IMR-90 (cell line): ENCODE results near the gene AQP5. TPM values are rescaled to one million over a fixed set of nuclear protein-coding genes. Genes with fewer than 3 reads are reported as not detected.

Experiments used
- ATAC-seq: fragments of 200-7000 bp; cut with Tn5 transposase; 2 replicates; pipeline ENCODE4 v1.9.1; 2020; ENCODE audit warnings: low read depth, mild to moderate bottlenecking, moderate library complexity
- BruUV-seq: library from RNA; stranded (reverse); fragments of 400-500 nt; replicated peaks from 2 replicates; lab custom pipeline; 2021; lab: Mats Ljungman, UMichigan
- CTCF ChIA-PET: fragments of 300-600 bp; formaldehyde crosslinking; extraction: SDS; loops from one replicate; lab custom pipeline; 2021; ENCODE audit warnings: antibody characterized with exemption; lab: Yijun Ruan, JAX
- POLR2A ChIA-PET: fragments of 300-600 bp; sonication (Branson Sonifier 250); formaldehyde crosslinking; loops from one replicate; lab custom pipeline; 2022; ENCODE audit warnings: antibody characterized with exemption; ENCODE audit not compliant: unreplicated experiment; lab: Charles Lee
- DNase-seq: peaks from one replicate; pipeline ENCODE4 v3.0.0; 2013
- H2AFZ ChIP-seq: replicated peaks from 2 replicates; pipeline ENCODE3; 2013; ENCODE audit warnings: low read length, mild to moderate bottlenecking; ENCODE audit not compliant: poor library complexity
- H2AK5ac ChIP-seq: 2 replicates; pipeline ENCODE4 v1.6.1; 2013; ENCODE audit warnings: low read depth, low read length, inconsistent platforms
- H2AK9ac ChIP-seq: replicated peaks from 2 replicates; pipeline ENCODE3; 2013; ENCODE audit warnings: mild to moderate bottlenecking, low read depth, low read length, moderate library complexity; ENCODE audit not compliant: poor library complexity
- H2BK120ac ChIP-seq: 2 replicates; pipeline ENCODE4 v1.6.1; 2013; ENCODE audit warnings: low read depth, low read length, inconsistent platforms
- H2BK15ac ChIP-seq: 3 replicates; pipeline ENCODE4 v1.6.1; 2013; ENCODE audit warnings: low read depth, low read length, inconsistent platforms
- H2BK20ac ChIP-seq: 2 replicates; pipeline ENCODE4 v1.6.1; 2013; ENCODE audit warnings: low read depth, mild to moderate bottlenecking, inconsistent platforms, low read length, moderate library complexity
- H2BK5ac ChIP-seq: 2 replicates; pipeline ENCODE4 v1.6.1; 2013; ENCODE audit warnings: mild to moderate bottlenecking, low read depth, low read length, inconsistent platforms; ENCODE audit not compliant: poor library complexity, severe bottlenecking
- H3K14ac ChIP-seq: replicated peaks from 2 replicates; pipeline ENCODE4 v1.6.1; 2013; ENCODE audit warnings: low read depth, low read length, inconsistent platforms
- H3K18ac ChIP-seq: 2 replicates; pipeline ENCODE4 v1.6.1; 2013; ENCODE audit warnings: low read depth, low read length, control low read depth
- H3K23ac ChIP-seq: 2 replicates; pipeline ENCODE4 v1.6.1; 2013; ENCODE audit warnings: low read depth, low read length, inconsistent platforms
- H3K27ac ChIP-seq: 2 replicates; pipeline ENCODE4 v1.5.1; 2013; ENCODE audit warnings: mild to moderate bottlenecking, control low read depth, low read length; ENCODE audit not compliant: insufficient read depth
- H3K27me3 ChIP-seq: 2 replicates; pipeline ENCODE4 v1.6.1; 2013; ENCODE audit warnings: low read length; ENCODE audit not compliant: control insufficient read depth, insufficient read depth
- H3K36me3 ChIP-seq: 2 replicates; pipeline ENCODE4 v1.6.1; 2013; ENCODE audit warnings: low read length, mixed read lengths; ENCODE audit not compliant: control insufficient read depth, insufficient read depth
- H3K4ac ChIP-seq: 2 replicates; pipeline ENCODE4 v1.6.1; 2013; ENCODE audit warnings: low read depth, low read length, inconsistent platforms
- H3K4me1 ChIP-seq: 2 replicates; pipeline ENCODE4 v1.6.1; 2013; ENCODE audit warnings: low read length, mixed read lengths; ENCODE audit not compliant: control insufficient read depth, insufficient read depth
- H3K4me2 ChIP-seq: 2 replicates; pipeline ENCODE4 v1.6.1; 2013; ENCODE audit warnings: low read depth, mild to moderate bottlenecking, control low read depth, low read length, moderate library complexity
- H3K4me3 ChIP-seq: 2 replicates; pipeline ENCODE4 v1.5.1; 2013; ENCODE audit warnings: low read depth, mild to moderate bottlenecking, control low read depth, low read length, moderate library complexity; ENCODE audit not compliant: insufficient read depth
- H3K56ac ChIP-seq: 2 replicates; pipeline ENCODE4 v1.6.1; 2013; ENCODE audit warnings: low read length, inconsistent platforms; ENCODE audit not compliant: insufficient read depth; ENCODE audit errors: extremely low read depth
- H3K79me1 ChIP-seq, 2 experiments: 2 replicates each; pipeline ENCODE4 v1.6.1; 2013; ENCODE audit warnings: low read length in 2 of 2, inconsistent platforms in 1 of 2, low read depth in 1 of 2
- H3K9ac ChIP-seq: 2 replicates; pipeline ENCODE4 v1.6.1; 2013; ENCODE audit warnings: low read depth, low read length, control low read depth
- H3K9me1 ChIP-seq: 2 replicates; pipeline ENCODE4 v1.6.1; 2013; ENCODE audit warnings: low read length, inconsistent platforms; ENCODE audit not compliant: insufficient read depth
- H3K9me3 ChIP-seq: 2 replicates; pipeline ENCODE4 v1.6.1; 2013; ENCODE audit warnings: low read length; ENCODE audit not compliant: control insufficient read depth, insufficient read depth
- H4K20me1 ChIP-seq: 2 replicates; pipeline ENCODE4 v1.6.1; 2013; ENCODE audit warnings: low read length, inconsistent platforms; ENCODE audit not compliant: insufficient read depth
- H4K5ac ChIP-seq: 2 replicates; pipeline ENCODE4 v1.6.1; 2013; ENCODE audit warnings: mild to moderate bottlenecking, low read depth, low read length, control low read depth
- H4K8ac ChIP-seq, 2 experiments: 2 replicates each; pipeline ENCODE4 v1.6.1; 2013; ENCODE audit warnings: low read depth in 2 of 2, low read length in 2 of 2, control low read depth in 1 of 2, inconsistent platforms in 1 of 2
- H4K91ac ChIP-seq: 2 replicates; pipeline ENCODE4 v1.6.1; 2013; ENCODE audit warnings: low read depth, low read length, inconsistent platforms; ENCODE audit not compliant: insufficient read depth
- BHLHE40 ChIP-seq: fragments of 150-350 bp; IDR thresholded peaks from 2 replicates; pipeline ENCODE4 v1.6.1; 2016; ENCODE audit warnings: mild to moderate bottlenecking, low read depth, low read length
- CEBPB ChIP-seq: IDR thresholded peaks from 2 replicates; pipeline ENCODE4 v1.6.1; 2012; ENCODE audit warnings: low read depth, low read length, improper control_type of control experiment
- CHD1 ChIP-seq: IDR thresholded peaks from 2 replicates; pipeline ENCODE4 v1.6.1; 2012; ENCODE audit warnings: low read depth, low read length, improper control_type of control experiment
- FOS ChIP-seq: fragments of 150-350 bp; IDR thresholded peaks from 2 replicates; pipeline ENCODE4 v1.6.1; 2016; ENCODE audit warnings: low read depth, low read length
- MAFK ChIP-seq: IDR thresholded peaks from 2 replicates; pipeline ENCODE4 v1.6.1; 2012; ENCODE audit warnings: low read depth, low read length, improper control_type of control experiment
- MAZ ChIP-seq: IDR thresholded peaks from 2 replicates; pipeline ENCODE4 v1.6.1; 2012; ENCODE audit warnings: low read depth, mild to moderate bottlenecking, low read length, improper control_type of control experiment, moderate library complexity, borderline replicate concordance
- MXI1 ChIP-seq: IDR thresholded peaks from 2 replicates; pipeline ENCODE4 v1.6.1; 2012; ENCODE audit warnings: low read depth, mild to moderate bottlenecking, low read length, moderate library complexity, borderline replicate concordance
- NFE2L2 ChIP-seq: fragments of 150-350 bp; IDR thresholded peaks from 2 replicates; pipeline ENCODE4 v1.6.1; 2016; ENCODE audit warnings: low read depth, mild to moderate bottlenecking, low read length
- POLR2A ChIP-seq: IDR thresholded peaks from 2 replicates; pipeline ENCODE4 v1.6.1; 2012; ENCODE audit warnings: mild to moderate bottlenecking, low read depth, low read length
- RAD21 ChIP-seq: IDR thresholded peaks from 2 replicates; pipeline ENCODE4 v1.6.1; 2012; ENCODE audit warnings: low read length, improper control_type of control experiment
- RCOR1 ChIP-seq: IDR thresholded peaks from 2 replicates; pipeline ENCODE4 v1.6.1; 2012; ENCODE audit warnings: mild to moderate bottlenecking, low read length, improper control_type of control experiment; ENCODE audit not compliant: insufficient replicate concordance
- RFX5 ChIP-seq: IDR thresholded peaks from 2 replicates; pipeline ENCODE4 v1.8.0; 2012; ENCODE audit warnings: low read depth, mild to moderate bottlenecking, low read length, moderate library complexity
- SMC3 ChIP-seq: fragments of 150-350 bp; IDR thresholded peaks from 2 replicates; pipeline ENCODE4 v1.6.1; 2016; ENCODE audit warnings: low read depth, mild to moderate bottlenecking, antibody characterized with exemption, low read length, moderate library complexity
- WGBS, 2 experiments: methylation state at CpG; one replicate each; pipeline versions ENCODE4 v1.1.5 to v1.1.7; 2013; ENCODE audit warnings: missing lambda C conversion rate in 2 of 2; ENCODE audit not compliant: insufficient read length in 1 of 2; ENCODE audit errors: extremely low coverage in 2 of 2; 5-methylcytosine and 5-hydroxymethylcytosine counted together
- dilution Hi-C: fragments of 300-500 bp; cut with HindIII; formaldehyde crosslinking; loops from one replicate; pipeline ENCODE4 v1.14.3; 2018; ENCODE audit warnings: low sequenced_read_pairs; ENCODE audit not compliant: unreplicated experiment
- in situ Hi-C: fragments of 300-500 bp; cut with MboI; formaldehyde crosslinking; loops from 3 replicates; pipeline ENCODE4 v1.14.3; 2019; ENCODE audit warnings: low sequenced_read_pairs, inconsistent platforms, mixed read lengths
- intact Hi-C: fragments of 100-400 bp; cut with micrococcal nuclease; formaldehyde crosslinking; loops from 2 replicates; pipeline ENCODE4 v1.10.0; 2022
- polyA plus RNA-seq, 3 experiments: library from polyadenylated mRNA; depleted of rRNA; stranded (reverse); fragments of >200 nt; gene quantifications; 2 replicates each; pipeline ENCODE4 v1.2.3, GENCODE V29; 2012; ENCODE audit warnings: low replicate concordance in 1 of 3
- total RNA-seq: library from RNA; depleted of rRNA; stranded (reverse); fragments of >200 nt; gene quantifications from 2 replicates; pipeline ENCODE4 v1.2.3, GENCODE V29; 2012
- TF ChIP-seq, protein P1 (sequence below): fragments of 150-350 bp; IDR thresholded peaks from 2 replicates; pipeline ENCODE4 v1.6.1; 2017; ENCODE audit warnings: mild to moderate bottlenecking, antibody characterized with exemption, low read length, low read depth
- TF ChIP-seq, protein P2 (sequence below): conservative IDR thresholded peaks from 2 replicates; pipeline ENCODE4 v1.5.1; 2012; ENCODE audit warnings: mild to moderate bottlenecking, low read depth, low read length, improper control_type of control experiment

The AQP5 gene
- total and polyA plus RNA-seq, 2 of the 4 experiments (the other 2 are of a cell fraction): not detected

DNA sequence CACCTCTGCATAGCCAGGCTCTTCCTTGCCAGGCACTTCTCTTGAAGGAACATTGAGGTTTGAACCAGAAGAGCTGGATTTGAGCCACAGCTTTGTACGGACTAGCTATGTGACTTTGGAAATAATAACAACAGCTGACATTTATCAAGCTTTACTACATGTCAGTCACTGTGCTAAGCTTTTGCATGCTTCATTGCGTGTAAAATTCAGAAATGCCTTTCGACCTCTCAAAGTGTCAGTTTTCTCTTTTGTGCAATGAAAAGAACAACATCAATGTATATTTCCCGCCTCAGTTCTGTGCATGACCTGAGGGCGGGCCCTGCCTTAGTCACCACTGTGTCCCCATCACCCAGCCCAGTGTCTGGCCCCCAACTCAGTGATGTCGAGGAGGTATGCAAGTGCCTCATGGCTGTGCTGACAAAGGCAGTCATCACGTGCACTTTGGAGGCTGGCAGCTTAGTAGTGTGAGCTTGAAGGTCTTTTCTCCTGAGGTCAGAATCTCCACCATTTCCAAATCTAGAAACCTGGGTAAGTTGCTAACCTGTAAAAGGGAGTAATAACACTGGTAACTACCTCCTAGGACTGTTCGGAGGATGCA, 29.0 kb upstream of the AQP5 start:
- no peak overlapping the region for H2BK5ac ChIP-seq
- dilution Hi-C loops: no loop called here
- H3K23ac ChIP-seq: no peak overlapping the region
- H3K4me3 ChIP-seq: no peak overlapping the region
- H3K56ac ChIP-seq: no peak overlapping the region
- H3K27ac ChIP-seq: no peak overlapping the region
- H4K5ac ChIP-seq: no peak overlapping the region
- no peaks in the 10 kb centered on the region for H3K36me3 ChIP-seq
- intact Hi-C loops: no loop called here
- no peaks in the 10 kb centered on the region for H3K9me3 ChIP-seq
- H3K9me1 ChIP-seq: no peaks in the 10 kb centered on the region
- ATAC-seq (no peak), DNase-seq (peak; percentile 6)
- H2BK20ac ChIP-seq: no peak overlapping the region
- TF ChIP-seq MAFK: no peak
- TF ChIP-seq MAZ: no peak
- TF ChIP-seq, protein P1, sequence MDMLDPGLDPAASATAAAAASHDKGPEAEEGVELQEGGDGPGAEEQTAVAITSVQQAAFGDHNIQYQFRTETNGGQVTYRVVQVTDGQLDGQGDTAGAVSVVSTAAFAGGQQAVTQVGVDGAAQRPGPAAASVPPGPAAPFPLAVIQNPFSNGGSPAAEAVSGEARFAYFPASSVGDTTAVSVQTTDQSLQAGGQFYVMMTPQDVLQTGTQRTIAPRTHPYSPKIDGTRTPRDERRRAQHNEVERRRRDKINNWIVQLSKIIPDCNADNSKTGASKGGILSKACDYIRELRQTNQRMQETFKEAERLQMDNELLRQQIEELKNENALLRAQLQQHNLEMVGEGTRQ: no peak
- TF ChIP-seq RAD21: no peak
- no peak for TF ChIP-seq NFE2L2
- TF ChIP-seq MXI1: no peak
- TF ChIP-seq RFX5: no peak
- no peak for TF ChIP-seq CEBPB
- no peak for TF ChIP-seq POLR2A
- no peak for TF ChIP-seq FOS
- no peak for TF ChIP-seq BHLHE40
- no peak for TF ChIP-seq RCOR1
- TF ChIP-seq, protein P2, sequence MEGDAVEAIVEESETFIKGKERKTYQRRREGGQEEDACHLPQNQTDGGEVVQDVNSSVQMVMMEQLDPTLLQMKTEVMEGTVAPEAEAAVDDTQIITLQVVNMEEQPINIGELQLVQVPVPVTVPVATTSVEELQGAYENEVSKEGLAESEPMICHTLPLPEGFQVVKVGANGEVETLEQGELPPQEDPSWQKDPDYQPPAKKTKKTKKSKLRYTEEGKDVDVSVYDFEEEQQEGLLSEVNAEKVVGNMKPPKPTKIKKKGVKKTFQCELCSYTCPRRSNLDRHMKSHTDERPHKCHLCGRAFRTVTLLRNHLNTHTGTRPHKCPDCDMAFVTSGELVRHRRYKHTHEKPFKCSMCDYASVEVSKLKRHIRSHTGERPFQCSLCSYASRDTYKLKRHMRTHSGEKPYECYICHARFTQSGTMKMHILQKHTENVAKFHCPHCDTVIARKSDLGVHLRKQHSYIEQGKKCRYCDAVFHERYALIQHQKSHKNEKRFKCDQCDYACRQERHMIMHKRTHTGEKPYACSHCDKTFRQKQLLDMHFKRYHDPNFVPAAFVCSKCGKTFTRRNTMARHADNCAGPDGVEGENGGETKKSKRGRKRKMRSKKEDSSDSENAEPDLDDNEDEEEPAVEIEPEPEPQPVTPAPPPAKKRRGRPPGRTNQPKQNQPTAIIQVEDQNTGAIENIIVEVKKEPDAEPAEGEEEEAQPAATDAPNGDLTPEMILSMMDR: no peak
- no peak for TF ChIP-seq SMC3
- no peak for TF ChIP-seq CHD1
- H3K4me2 ChIP-seq: no peak overlapping the region
- H3K18ac ChIP-seq: no peak overlapping the region
- H2AK9ac ChIP-seq: no peak overlapping the region
- no peaks in the 10 kb centered on the region; the same call in 1 of the 2 replicates for H3K27me3 ChIP-seq
- H2AFZ ChIP-seq: peak overlapping the region; percentile 67
- 88% methylated on average over 3 of the region's 8 CpGs; no CpG with 5 or more reads in 1 of the 2 experiments for WGBS, 2 experiments
- in situ Hi-C loops: no loop called here
- H4K8ac ChIP-seq: no peak overlapping the region
- POLR2A ChIA-PET: no interaction called here
- no peak overlapping the region for H2BK120ac ChIP-seq
- H2BK15ac ChIP-seq: no peak overlapping the region
- H3K9ac ChIP-seq: no peak overlapping the region
- no peaks in the 10 kb centered on the region for H4K20me1 ChIP-seq
- H3K4me1 ChIP-seq: peaks cover 2% of the 10 kb centered on the region; the same call in 1 of the 2 replicates
- no peak overlapping the region for H3K4ac ChIP-seq
- H3K79me1 ChIP-seq: no peaks in the 10 kb centered on the region
- BruUV-seq: no TSS peak
- no peak overlapping the region for H3K14ac ChIP-seq
- no peak overlapping the region for H4K91ac ChIP-seq
- peak overlapping the region; percentile 26; the same call in 1 of the 2 replicates for H2AK5ac ChIP-seq
- CTCF ChIA-PET: interaction anchor here (0.9 kb wide), 1 partner anchor 13 kb away, joined by 3 read pairs; no protein-coding TSS in a partner anchor
